Measurements from ENCODE around the gene CLHC1. TPM values are rescaled to one million over a fixed set of nuclear protein-coding genes. Genes with fewer than 3 reads are reported as not detected.
"Not testable (repeated sequence)": the region's sequence is repeated elsewhere in the genome, so short reads cannot be mapped to it uniquely, and the experiment has no call there.

CLHC1 gene
- 20.1 TPM for total RNA-seq

DNA sequence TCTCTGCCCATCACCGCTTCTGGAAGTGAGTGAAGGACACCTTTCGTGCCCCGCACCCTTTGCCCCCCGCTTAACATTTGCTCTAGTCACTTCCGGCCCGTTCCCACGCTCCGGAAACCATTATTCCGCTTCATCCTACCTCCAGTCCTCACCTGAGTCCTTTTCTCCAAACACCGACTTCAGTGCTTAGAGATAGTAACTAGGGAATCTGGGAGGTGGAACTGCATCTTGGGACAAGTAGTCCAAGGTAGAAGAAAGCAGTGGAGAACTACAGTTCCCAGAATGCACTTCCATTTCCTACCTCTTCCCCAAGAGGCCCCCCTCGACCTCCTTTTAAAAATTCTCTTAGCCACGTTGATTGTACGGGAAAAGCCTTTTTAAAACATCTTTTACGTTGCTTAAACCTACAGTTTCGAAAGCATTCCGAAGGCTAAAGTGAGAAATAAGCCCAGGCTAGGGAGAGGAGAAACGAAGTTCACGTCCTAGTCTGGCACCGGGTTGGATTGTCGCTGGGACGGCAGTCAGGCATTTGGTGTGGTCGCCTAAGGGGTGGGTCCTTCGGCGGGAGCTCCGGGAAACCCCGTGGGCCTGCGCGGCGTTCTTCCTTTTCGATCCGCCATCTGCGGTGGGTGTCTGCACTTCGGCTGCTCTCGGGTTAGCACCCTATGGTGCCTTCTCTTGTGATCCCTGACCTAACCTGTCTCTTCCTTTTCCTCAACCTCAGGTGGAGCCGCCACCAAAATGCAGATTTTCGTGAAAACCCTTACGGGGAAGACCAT is at the start of gene CLHC1, which contains the start of gene RPS27A:
Gene CLHC1, minus strand, starts transcription at position 210 of the 779 bp plus-strand sequence. CDS start 9,882 bp downstream, outside the sequence.
Gene RPS27A, plus strand, starts transcription at position 605 of the 779 bp plus-strand sequence. Its CDS starts 137 bp downstream, at position 742.
- peak; percentile 94 for DNase-seq (ENCODE audit: low spot score)

DNA sequence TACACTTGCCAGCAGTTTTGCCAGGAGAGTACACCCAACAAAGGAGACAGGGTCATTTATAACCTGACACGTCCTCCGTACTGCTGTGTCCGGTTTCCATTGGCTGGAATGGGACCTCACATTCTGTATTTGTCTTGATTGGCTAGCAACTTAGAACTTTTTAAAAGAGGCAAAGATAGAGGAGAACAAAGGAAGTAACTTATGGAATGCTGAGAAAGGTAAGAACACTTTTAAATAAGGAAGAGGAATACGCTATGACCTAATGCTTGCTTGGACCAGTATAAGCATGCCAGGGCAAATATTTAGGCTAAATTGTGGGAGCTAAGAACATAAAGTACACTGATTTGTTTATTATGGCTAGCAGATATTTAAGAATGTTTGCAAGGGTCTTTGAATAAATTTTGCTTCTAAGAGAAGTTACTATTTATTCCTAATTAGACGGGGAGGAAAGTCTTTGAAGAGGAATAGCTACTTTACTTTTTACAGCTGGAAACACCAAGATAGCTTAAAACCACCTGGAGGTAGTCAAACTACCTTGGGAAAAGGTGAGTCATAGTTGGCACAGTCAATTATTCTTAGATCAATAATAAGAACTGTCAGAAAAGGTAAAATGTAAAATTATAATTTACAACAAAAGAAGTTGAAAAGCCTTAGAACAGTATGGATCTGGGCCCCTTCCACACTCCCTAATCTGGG is 48.9 kb upstream of the CLHC1 start:
- DNase-seq (ENCODE audit: low spot score), result not testable (repeated sequence)

DNA sequence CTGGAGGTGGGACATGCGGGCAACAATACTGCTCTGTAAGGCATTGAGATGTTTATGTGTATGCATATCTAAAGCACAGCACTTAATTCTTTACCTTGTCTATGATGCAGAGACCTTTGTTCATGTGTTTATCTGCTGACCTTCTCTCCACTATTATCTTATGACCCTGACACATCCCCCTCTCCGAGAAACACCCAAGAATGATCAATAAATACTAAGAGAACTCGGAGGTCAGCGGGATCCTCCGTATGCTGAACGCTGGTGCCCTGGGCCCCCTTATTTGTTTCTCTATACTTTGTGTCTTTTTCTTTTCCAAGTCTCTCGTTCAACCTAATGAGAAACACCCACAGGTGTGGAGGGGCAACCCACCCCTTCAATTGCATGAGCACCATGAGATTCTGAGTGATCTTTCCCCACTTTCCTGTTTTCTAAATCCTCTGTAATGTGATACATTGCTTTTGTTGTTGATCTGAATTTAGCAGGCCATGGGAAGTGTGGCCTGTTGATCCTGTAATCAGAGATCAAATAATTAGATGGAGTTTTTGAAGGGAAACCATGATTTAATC is 47.8 kb upstream of the CLHC1 start:
- DNase-seq (ENCODE audit: low spot score), result not testable (repeated sequence)

DNA sequence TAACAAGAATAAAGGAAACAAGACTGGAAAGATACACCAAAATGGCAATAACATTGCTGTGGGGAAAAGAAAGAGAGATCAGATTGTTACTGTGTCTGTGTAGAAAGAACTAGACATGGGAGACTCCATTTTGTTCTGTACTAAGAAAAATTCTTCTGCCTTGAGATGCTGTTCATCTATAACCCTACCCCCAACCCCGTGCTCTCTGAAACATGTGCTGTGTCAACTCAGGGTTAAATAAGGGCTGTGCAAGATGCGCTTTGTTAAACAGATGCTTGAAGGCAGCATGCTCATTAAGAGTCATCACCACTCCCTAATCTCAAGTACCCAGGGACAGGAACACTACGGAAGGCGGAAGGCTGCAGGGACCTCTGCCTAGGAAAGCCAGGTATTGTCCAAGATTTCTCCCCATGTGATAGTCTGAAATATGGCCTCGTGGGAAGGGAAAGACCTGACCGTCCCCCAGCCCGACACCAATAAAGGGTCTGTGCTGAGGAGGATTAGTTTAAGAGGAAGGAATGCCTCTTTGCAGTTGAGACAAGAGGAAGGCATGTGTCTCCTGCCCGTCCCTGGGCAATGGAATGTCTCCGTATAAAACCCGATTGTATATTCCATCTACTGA is 47.2 kb upstream of the CLHC1 start:
- DNase-seq (ENCODE audit: low spot score), result not testable (repeated sequence)

DNA sequence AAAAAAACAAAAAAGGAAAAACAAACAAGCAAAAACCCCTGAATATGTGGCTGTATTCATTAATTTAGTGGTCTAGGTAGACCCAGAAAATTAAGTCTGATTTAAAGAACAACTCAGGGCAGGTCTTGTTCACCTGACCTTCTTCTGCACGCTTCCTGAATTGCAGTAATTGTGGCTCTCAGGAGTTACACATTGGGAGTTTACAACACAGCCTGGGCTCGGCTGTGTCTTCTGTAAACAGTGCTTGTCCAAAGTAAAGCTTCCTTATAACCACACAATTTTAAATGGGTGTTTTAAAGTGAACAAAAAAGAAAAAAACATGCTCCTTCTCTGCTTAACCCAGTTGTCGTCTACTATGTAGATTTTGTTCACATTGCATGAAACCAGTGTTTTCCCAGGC is 45.2 kb upstream of the CLHC1 start:
- DNase-seq (ENCODE audit: low spot score), result no peak

DNA sequence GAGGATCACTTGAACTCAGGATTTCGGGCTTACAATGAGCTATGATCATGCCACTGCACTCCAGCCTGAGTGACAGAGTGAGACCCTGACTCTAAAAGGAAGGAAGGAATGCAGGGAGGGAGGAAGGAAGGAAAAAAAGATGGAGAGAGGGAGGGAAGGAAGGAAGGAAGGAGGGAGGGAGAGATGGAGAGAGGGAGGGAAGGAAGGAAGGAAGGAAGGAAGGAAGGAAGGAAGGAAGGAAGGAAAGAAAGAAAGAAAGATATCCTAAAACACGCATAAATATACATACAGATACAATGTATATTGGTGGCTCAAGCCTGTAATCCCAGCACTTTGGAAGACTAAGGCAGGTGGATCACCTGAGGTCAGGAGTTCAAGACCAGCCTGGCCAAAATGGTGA is 42.3 kb upstream of the CLHC1 start:
- DNase-seq (ENCODE audit: low spot score), result not testable (repeated sequence)

DNA sequence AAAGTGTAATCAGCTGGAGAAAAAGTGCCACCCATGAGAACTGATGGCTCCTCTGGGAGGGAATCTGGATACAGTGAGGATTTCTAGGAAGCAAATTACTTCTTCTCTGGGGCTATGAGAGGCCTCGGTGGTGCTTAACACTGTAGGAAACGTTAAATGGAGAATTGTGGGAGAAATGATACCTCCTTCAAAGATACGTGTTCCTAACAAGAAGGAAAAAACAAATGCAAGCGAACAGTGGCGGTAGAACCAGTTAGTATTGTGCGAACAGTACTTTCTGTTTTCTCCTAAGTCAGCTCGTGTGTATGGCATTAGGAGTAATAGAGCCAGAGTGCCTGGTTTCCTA is 37.5 kb upstream of the CLHC1 start:
- DNase-seq (ENCODE audit: low spot score), result no peak

DNA sequence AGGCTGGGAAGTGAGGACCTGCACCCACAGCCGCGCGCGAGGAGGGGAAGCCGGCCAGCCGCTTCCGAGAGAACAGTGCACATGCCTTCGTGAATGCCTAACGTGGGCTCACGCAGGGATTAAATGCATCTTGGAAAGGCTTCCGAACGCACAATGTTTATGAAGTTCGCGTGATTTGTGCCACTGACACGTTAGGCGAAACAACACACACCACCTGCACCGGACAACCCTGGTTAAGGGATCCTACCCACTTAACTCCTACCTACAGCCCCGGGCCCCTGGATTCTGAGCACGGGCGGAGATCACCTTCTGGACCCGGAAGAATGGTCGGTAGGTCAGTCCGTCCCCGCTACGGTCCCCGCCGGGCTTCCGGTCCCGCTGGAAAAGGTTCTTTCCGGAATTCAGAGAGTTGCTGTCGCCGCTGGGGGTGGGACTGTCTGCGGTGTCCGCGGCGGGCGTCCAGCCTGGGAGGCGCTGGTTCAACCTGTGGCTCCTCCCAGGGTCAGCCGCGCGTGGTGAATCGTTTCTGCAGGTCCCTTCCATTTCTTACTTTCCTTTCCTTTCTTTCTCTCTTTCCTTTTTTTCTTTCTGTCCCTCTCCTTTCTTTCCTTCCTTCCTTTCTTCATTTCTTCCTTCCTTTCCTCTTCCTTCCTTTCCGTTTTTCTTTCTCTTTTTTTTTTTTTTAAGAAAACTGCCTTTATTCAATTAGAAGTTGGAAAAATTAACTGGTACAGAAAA is 37.0 kb upstream of the CLHC1 start, which contains the start of gene MTIF2:
Gene MTIF2, minus strand, starts transcription at position 325 of the 738 bp plus-strand sequence. CDS start 5,373 bp downstream, outside the sequence.
- DNase-seq (ENCODE audit: low spot score), result peak; percentile 95

DNA sequence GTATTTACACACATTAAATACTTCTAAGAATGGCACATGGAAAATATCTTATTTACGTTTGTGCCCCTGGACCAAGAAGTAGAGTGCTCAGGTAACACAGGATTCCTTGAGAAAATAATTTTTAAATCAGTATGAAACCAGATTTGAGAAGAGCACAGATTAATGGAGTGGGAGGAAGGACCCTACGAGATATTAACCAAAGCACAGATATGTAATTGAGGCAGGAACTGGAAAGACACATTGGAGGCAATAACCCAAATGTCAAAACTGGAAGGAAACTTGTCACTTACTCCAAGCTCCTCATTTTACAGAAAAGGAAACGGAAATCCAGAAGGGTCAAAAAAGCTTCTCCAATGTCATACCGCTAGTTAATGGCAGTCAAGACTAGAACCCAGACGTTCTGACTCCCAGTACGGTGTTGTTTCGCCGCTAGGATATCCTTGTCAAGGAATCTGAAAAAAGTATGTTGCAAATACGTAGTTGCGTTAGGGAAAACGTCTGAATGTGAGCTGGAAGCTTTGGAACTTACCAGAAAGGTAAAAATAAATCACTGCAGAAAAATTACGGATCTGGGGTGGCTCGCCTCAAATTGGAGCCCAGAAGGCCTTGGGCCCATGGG is 36.3 kb upstream of the CLHC1 start:
- DNase-seq (ENCODE audit: low spot score), result no peak

DNA sequence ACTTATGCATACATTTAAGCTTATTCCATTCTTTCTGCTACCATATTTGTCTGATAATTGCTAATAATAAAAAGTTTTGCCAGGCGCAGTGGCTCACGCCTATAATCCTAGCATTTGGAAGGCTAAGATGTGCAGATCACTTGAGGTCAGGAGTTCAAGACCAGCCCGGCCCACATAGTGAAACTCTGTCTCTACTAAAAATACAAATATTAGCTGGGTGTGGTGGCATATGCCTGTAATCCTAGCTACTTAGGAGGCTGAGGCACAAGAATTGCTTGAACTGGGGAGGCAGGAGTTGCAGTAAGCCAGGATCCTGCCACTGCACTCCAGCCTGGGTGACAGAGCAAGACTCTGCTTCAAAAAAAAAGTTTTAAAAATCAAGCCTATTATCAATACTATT is 27.5 kb upstream of the CLHC1 start:
- DNase-seq (ENCODE audit: low spot score), result not testable (repeated sequence)

DNA sequence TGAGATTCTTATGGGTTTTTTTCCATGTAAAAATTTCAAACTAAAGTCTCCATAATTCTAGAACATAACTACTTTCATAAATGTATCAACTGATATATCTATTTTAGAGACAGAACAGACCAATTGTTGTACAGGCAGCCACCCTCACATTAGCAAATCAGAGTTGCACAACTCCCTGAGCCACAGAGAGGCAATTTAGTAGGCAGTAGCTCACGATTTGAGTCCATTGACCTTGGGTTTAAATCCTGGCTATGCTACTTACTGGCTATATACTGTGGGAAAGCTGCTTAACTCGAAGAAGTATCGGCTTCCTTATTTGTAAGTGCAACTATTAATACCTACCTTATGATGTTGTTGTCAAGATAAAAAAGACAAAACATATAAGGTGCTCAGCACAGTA is 20.7 kb upstream of the CLHC1 start:
- no peak for DNase-seq (ENCODE audit: low spot score)

DNA sequence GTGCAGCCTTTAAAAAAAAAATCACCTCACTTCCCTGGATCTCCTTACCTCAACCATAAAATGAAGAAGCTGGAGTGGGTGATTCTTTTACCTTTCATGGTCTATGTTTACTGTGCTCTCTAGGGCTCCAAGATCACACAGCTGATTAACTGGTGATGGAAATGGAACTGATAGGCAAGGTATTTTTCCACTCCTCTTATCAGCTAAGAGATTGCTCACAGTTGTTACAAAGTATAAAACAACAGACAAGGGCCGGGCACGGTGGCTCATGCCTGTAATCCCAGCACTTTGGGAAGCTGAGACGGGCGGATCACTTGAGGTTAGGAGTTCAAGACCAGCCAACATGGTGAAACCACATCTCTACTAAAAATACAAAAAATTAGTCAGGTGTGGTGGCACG is 14.9 kb upstream of the CLHC1 start:
- no peak for DNase-seq (ENCODE audit: low spot score)

DNA sequence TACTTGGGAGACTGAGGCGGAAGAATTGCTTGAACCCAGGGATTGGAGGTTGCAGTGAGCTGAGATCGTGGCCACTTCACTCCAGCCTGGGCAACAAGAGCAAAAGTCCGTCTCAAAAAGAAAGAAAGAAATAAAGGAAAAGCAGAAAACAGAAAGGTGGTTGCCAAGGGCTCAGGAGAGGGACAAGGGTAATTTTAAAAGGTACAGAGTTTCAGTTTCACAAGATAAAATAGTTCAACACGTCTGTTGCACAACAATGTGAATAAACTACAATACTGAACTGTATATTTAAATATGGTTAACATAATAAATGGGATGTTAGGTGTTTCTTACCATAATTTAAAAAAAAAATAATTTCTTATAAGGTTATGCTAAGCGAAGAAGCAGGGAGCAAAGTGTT is 13.3 kb upstream of the CLHC1 start:
- DNase-seq (ENCODE audit: low spot score), result no peak

DNA sequence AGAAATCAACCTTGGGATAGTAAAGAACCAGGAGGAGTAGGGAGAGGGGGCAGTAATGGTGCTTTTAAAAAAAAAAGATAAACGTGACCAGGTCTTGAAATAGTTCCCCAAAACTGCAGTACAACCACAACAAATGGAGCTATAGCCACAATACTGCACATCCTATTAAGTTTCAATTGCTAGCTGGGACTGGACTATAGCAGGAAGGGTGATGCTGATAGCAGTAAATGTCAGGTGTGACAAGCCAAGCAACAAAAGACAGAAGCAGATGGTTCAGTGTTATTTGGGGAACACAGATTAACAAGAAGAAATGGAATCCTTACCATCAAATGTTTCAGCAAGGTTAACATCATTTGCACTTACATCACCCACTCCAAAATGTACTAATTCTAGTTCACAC is 10.5 kb upstream of the CLHC1 start:
- DNase-seq (ENCODE audit: low spot score), result no peak

DNA sequence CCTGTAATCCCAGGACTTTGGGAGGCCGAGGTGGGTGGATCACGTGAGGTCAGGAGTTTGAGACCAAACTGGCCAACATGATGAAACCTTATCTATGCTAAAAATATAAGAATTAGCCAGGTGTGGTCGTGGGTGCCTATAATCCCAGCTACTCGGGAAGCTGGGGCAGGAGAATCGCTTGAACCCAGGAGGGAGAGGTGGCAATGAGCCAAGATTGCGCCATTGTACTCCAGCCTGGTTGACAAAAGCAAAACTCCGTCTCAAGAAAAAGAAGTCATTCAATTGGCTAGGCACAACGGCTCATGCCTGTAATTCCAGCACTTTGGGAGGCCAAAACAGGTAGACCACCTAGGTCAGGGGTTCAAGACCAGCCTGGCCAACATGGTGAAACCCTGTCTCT is 9.5 kb upstream of the CLHC1 start:
- DNase-seq (ENCODE audit: low spot score), result not testable (repeated sequence)

DNA sequence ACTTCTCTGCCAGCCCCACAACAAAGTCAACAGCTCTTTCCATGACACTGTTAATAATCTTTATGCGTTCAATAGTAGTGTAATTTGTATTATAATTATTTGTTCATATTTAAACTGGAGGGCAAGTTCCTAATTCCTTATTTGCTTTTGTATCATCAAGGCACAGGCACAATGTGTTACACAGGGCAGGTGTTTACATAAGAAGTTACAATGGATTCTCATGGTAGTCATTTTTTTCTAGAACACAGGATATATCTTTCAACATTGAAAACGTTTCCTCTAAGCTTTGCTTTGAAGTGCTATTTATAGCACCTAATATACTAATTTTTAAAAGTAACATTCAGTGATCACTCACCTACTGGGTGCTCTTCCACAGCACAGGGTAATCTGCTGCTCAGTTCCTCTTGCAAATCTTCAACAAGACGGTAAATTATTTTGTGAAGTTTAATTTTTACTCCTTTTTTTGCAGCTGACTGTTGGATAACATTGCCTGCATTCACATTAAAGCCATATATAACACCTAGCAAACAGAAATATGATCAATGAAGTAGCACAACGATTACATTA is 7.6 kb upstream of the CLHC1 start:
- no peak for DNase-seq (ENCODE audit: low spot score)

DNA sequence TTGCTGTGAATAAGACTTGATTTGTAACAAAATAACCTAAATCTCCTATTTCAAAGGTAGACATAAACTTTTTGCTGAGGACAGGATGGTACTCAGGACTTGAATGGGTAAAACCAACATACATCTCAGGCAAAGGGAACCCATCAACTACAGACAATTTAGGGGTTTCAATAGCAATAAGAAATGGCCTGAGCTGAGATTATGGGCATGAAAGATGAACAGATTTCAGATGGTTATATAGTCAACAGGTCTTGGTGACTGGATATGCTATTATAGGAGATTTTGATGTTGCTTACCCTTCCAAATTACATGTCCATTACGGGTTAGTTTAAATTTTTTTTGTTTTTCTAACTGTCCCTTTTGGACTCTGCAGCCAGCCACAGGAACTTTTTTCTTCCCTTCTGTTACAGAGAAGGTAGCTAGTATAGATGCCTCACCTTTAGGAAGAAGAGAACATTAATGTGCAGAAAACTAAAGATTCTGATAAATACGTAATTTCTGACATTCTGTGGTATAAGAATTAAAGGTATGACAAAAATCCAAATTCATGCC is 5.0 kb upstream of the CLHC1 start:
- DNase-seq (ENCODE audit: low spot score), result no peak

DNA sequence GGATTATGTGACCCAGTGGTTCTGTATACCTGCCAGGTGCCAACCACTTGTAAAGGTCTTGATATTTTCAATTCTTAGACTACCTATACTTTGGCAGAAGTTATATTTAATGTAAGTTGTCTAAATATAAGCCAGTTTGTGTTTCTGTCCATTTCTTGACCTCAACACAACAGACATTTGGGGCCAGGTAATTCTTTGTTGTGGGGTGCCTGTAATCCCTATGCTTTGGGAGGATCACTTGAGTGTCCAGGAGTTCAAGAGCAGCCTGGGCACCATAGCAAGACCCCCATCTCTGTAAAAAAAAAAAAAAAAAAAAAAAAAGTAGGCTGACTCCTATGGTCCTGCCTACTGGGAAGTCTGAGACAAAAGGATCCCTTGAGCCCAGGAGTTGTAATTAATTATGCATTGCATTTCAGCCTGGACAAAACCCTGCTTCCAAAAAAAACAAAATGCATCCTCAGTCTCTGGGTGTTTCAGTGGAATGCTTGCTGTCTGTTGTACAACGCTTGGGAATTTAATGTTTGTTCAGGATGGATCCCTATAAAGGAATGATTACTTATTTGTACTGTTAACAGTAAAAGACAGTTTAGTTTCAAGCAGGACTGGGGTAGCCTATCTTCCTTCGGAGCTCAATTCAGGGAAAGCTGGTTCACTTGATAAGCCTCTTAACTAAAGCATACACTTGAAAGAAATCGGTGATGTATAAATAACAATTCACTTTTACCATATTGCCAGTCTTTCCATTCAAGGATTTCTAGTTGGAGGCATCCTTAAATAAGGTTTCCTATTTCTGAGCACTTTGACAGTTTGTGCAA is 3.8 kb upstream of the CLHC1 start:
- no peak for DNase-seq (ENCODE audit: low spot score)

DNA sequence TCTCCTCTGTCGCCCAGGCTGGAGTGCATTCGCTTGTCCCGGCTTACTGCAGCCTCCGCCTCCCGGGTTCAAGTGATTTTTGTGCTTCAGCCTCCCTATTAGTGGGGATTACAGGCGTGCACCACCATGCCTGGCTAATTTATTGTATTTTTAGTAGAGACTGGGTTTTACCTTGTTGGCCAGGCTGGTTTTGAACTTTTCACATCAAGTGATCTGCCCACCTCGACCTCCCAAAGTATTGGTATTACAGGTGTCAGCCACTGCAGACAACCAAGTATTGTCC is 1.5 kb upstream of the CLHC1 start:
- no peak for DNase-seq (ENCODE audit: low spot score)
